ENCODE measurements around the gene ASCL1. TPM values are rescaled to one million over a fixed set of nuclear protein-coding genes. Genes with fewer than 3 reads are reported as not detected.
A peak's percentile ranks its signal among the peaks of the same experiment; 100 is the strongest.

Gene ASCL1
- total and polyA plus RNA-seq, 5 donors from 2014 or later: not detected

- Histone ChIP-seq H3K9me3 (ENCODE audit: control insufficient read depth in 2 of 2, low read length in 2 of 2) (peaks cover 0 to 3% of the 10 kb centered on the region in 2 experiments), H3K27ac (ENCODE audit: insufficient read depth, low read length, poor library complexity, severe bottlenecking) (no peak overlapping the region)
Observed at GRCh38 chr12:102939059-102939458, 18.4 kb upstream of the ASCL1 start.

GRCh38 chr12:102939670-102940222, 17.7 kb upstream of the ASCL1 start:
- no peak overlapping the region for H3K4me3 Mint-ChIP-seq
- H3K4me1 Mint-ChIP-seq: no peaks in the 10 kb centered on the region
- no peak overlapping the region for H3K4me3 ChIP-seq (ENCODE audit: low read depth, low read length)
- no peaks in the 10 kb centered on the region for H3K4me1 ChIP-seq (ENCODE audit: control insufficient read depth, insufficient read depth, low read length, poor library complexity, severe bottlenecking)
- DNase-seq (no peak), ATAC-seq (ENCODE audit: low read depth in 2 of 2) (no peak)
- H3K27me3 ChIP-seq (ENCODE audit: control insufficient read depth, insufficient read depth, low read length): no peaks in the 10 kb centered on the region
- no peak overlapping the region for H3K27ac Mint-ChIP-seq
- no peaks in the 10 kb centered on the region for H3K36me3 ChIP-seq (ENCODE audit: control insufficient read depth, insufficient read depth, low read length)
- peaks cover 0 to 4% (median 0%) of the 10 kb centered on the region in 7 donors for H3K9me3 Mint-ChIP-seq
- no peak overlapping the region for H3K27ac ChIP-seq (ENCODE audit: insufficient read depth, low read length, poor library complexity, severe bottlenecking)
- H3K36me3 Mint-ChIP-seq: no peaks in the 10 kb centered on the region
- H3K9me3 ChIP-seq (ENCODE audit: control insufficient read depth in 2 of 2, low read length in 2 of 2): peaks cover 0 to 3% of the 10 kb centered on the region in 2 experiments
- no peaks in the 10 kb centered on the region for H3K27me3 Mint-ChIP-seq

More at GRCh38 chr12:102939059-102939458, 18.4 kb upstream of the ASCL1 start:
- no peaks in the 10 kb centered on the region for H3K36me3 Mint-ChIP-seq
- Histone ChIP-seq H3K4me1 (ENCODE audit: control insufficient read depth, insufficient read depth, low read length, poor library complexity, severe bottlenecking) (no peaks in the 10 kb centered on the region), H3K4me3 (ENCODE audit: low read depth, low read length) (no peak overlapping the region), H3K36me3 (ENCODE audit: control insufficient read depth, insufficient read depth, low read length) (no peaks in the 10 kb centered on the region), H3K27me3 (ENCODE audit: control insufficient read depth, insufficient read depth, low read length) (no peaks in the 10 kb centered on the region)
- no peak for DNase-seq
- no peak overlapping the region for H3K27ac Mint-ChIP-seq
- no peak overlapping the region for H3K4me3 Mint-ChIP-seq
- H3K4me1 Mint-ChIP-seq: no peaks in the 10 kb centered on the region
- H3K27me3 Mint-ChIP-seq: no peaks in the 10 kb centered on the region
- ATAC-seq (ENCODE audit: low read depth in 2 of 2): no peak
- H3K9me3 Mint-ChIP-seq: peaks cover 0 to 4% (median 0%) of the 10 kb centered on the region in 7 donors

GRCh38 chr12:102946042-102946441, 11.4 kb upstream of the ASCL1 start:
- no peaks in the 10 kb centered on the region for H3K4me1 ChIP-seq (ENCODE audit: control insufficient read depth, insufficient read depth, low read length, poor library complexity, severe bottlenecking)
- peaks cover 0 to 2% (median 0%) of the 10 kb centered on the region in 7 donors for H3K9me3 Mint-ChIP-seq
- H3K36me3 ChIP-seq (ENCODE audit: control insufficient read depth, insufficient read depth, low read length): no peaks in the 10 kb centered on the region
- no peaks in the 10 kb centered on the region for H3K9me3 ChIP-seq (ENCODE audit: control insufficient read depth in 2 of 2, low read length in 2 of 2)
- ATAC-seq (ENCODE audit: low read depth in 2 of 2): no peak
- H3K27ac ChIP-seq (ENCODE audit: insufficient read depth, low read length, poor library complexity, severe bottlenecking): no peak overlapping the region
- peaks cover 0 to 12% (median 1%) of the 10 kb centered on the region in 4 donors for H3K4me1 Mint-ChIP-seq
- H3K4me3 Mint-ChIP-seq: no peak overlapping the region
- H3K27me3 ChIP-seq (ENCODE audit: control insufficient read depth, insufficient read depth, low read length): peaks cover 13% of the 10 kb centered on the region
- H3K27ac Mint-ChIP-seq: no peak overlapping the region
- H3K27me3 Mint-ChIP-seq: peaks cover 26% of the 10 kb centered on the region
- H3K36me3 Mint-ChIP-seq: no peaks in the 10 kb centered on the region
- DNase-seq: no peak
- H3K4me3 ChIP-seq (ENCODE audit: low read depth, low read length): no peak overlapping the region

GRCh38 chr12:102948941-102949352, 8.5 kb upstream of the ASCL1 start:
- Histone ChIP-seq H3K4me1 (ENCODE audit: control insufficient read depth, insufficient read depth, low read length, poor library complexity, severe bottlenecking) (no peaks in the 10 kb centered on the region), H3K4me3 (ENCODE audit: low read depth, low read length) (no peak overlapping the region), H3K36me3 (ENCODE audit: control insufficient read depth, insufficient read depth, low read length) (no peaks in the 10 kb centered on the region), H3K27me3 (ENCODE audit: control insufficient read depth, insufficient read depth, low read length) (peaks cover 13% of the 10 kb centered on the region), H3K27ac (ENCODE audit: insufficient read depth, low read length, poor library complexity, severe bottlenecking) (no peak overlapping the region), H3K9me3 (ENCODE audit: control insufficient read depth in 2 of 2, low read length in 2 of 2) (no peaks in the 10 kb centered on the region)
- Mint-ChIP-seq H3K27me3 (peaks cover 47% of the 10 kb centered on the region), H3K36me3 (no peaks in the 10 kb centered on the region), H3K9me3 (peaks cover 0 to 2% (median 0%) of the 10 kb centered on the region in 7 donors), H3K4me3 (no peak overlapping the region), H3K27ac (no peak overlapping the region), H3K4me1 (peaks cover 0 to 15% (median 1%) of the 10 kb centered on the region in 4 donors)
- ATAC-seq (ENCODE audit: low read depth in 2 of 2): no peak
- peak; percentile 14 to 53 (median 47) for DNase-seq

GRCh38 chr12:102950107-102950949, 7.1 kb upstream of the ASCL1 start:
- peaks cover 14% of the 10 kb centered on the region for H3K27me3 ChIP-seq (ENCODE audit: control insufficient read depth, insufficient read depth, low read length)
- Mint-ChIP-seq H3K36me3 (peaks cover 4% of the 10 kb centered on the region), H3K4me3 (no peak overlapping the region), H3K4me1 (peaks cover 0 to 20% (median 1%) of the 10 kb centered on the region in 4 donors), H3K9me3 (peaks cover 0 to 2% (median 0%) of the 10 kb centered on the region in 7 donors), H3K27me3 (peaks cover 60% of the 10 kb centered on the region), H3K27ac (no peak overlapping the region)
- no peaks in the 10 kb centered on the region for H3K9me3 ChIP-seq (ENCODE audit: control insufficient read depth in 2 of 2, low read length in 2 of 2)
- no peak overlapping the region for H3K27ac ChIP-seq (ENCODE audit: insufficient read depth, low read length, poor library complexity, severe bottlenecking)
- no peaks in the 10 kb centered on the region for H3K36me3 ChIP-seq (ENCODE audit: control insufficient read depth, insufficient read depth, low read length)
- H3K4me3 ChIP-seq (ENCODE audit: low read depth, low read length): no peak overlapping the region
- ATAC-seq (ENCODE audit: low read depth in 2 of 2) (no peak), DNase-seq (no peak)
- no peaks in the 10 kb centered on the region for H3K4me1 ChIP-seq (ENCODE audit: control insufficient read depth, insufficient read depth, low read length, poor library complexity, severe bottlenecking)

- no peaks in the 10 kb centered on the region for H3K9me3 ChIP-seq (ENCODE audit: control insufficient read depth in 2 of 2, low read length in 2 of 2)
- H3K4me3 Mint-ChIP-seq: no peak overlapping the region
Observed at GRCh38 chr12:102950950-102951619, 6.4 kb upstream of the ASCL1 start.

GRCh38 chr12:102951841-102952240, 5.6 kb upstream of the ASCL1 start:
- H3K27ac ChIP-seq (ENCODE audit: insufficient read depth, low read length, poor library complexity, severe bottlenecking): no peak overlapping the region
- H3K4me1 Mint-ChIP-seq: peaks cover 0 to 27% (median 2%) of the 10 kb centered on the region in 4 donors
- DNase-seq: no peak
- H3K27me3 Mint-ChIP-seq: peaks cover 67% of the 10 kb centered on the region
- H3K9me3 ChIP-seq (ENCODE audit: control insufficient read depth in 2 of 2, low read length in 2 of 2): no peaks in the 10 kb centered on the region
- H3K4me1 ChIP-seq (ENCODE audit: control insufficient read depth, insufficient read depth, low read length, poor library complexity, severe bottlenecking): no peaks in the 10 kb centered on the region
- H3K9me3 Mint-ChIP-seq: peaks cover 0 to 2% (median 0%) of the 10 kb centered on the region in 7 donors
- no peak for ATAC-seq (ENCODE audit: low read depth in 2 of 2)
- peaks cover 14% of the 10 kb centered on the region for H3K27me3 ChIP-seq (ENCODE audit: control insufficient read depth, insufficient read depth, low read length)
- H3K36me3 Mint-ChIP-seq: peaks cover 4% of the 10 kb centered on the region
- H3K36me3 ChIP-seq (ENCODE audit: control insufficient read depth, insufficient read depth, low read length): no peaks in the 10 kb centered on the region
- H3K27ac Mint-ChIP-seq: no peak overlapping the region
- no peak overlapping the region for H3K4me3 Mint-ChIP-seq
- H3K4me3 ChIP-seq (ENCODE audit: low read depth, low read length): no peak overlapping the region

More at GRCh38 chr12:102950950-102951619, 6.4 kb upstream of the ASCL1 start:
- Mint-ChIP-seq H3K27me3 (peaks cover 66% of the 10 kb centered on the region), H3K36me3 (peaks cover 4% of the 10 kb centered on the region), H3K27ac (no peak overlapping the region), H3K4me1 (peaks cover 0 to 24% (median 1%) of the 10 kb centered on the region in 4 donors), H3K9me3 (peaks cover 0 to 2% (median 0%) of the 10 kb centered on the region in 7 donors)
- DNase-seq: no peak
- H3K27ac ChIP-seq (ENCODE audit: insufficient read depth, low read length, poor library complexity, severe bottlenecking): no peak overlapping the region
- H3K27me3 ChIP-seq (ENCODE audit: control insufficient read depth, insufficient read depth, low read length): peaks cover 14% of the 10 kb centered on the region
- no peak for ATAC-seq (ENCODE audit: low read depth in 2 of 2)
- no peak overlapping the region for H3K4me3 ChIP-seq (ENCODE audit: low read depth, low read length)
- no peaks in the 10 kb centered on the region for H3K36me3 ChIP-seq (ENCODE audit: control insufficient read depth, insufficient read depth, low read length)
- H3K4me1 ChIP-seq (ENCODE audit: control insufficient read depth, insufficient read depth, low read length, poor library complexity, severe bottlenecking): no peaks in the 10 kb centered on the region
